DMS114 treated with DMSO at 0.1 percent for 48 hours (cell line): ENCODE measurements around the gene ZDHHC11.
"Not testable (repeated sequence)": the region's sequence is repeated elsewhere in the genome, so short reads cannot be mapped to it uniquely, and the experiment has no call there.

Source experiments
- DNase-seq: peaks from one replicate; lab custom pipeline; 2025; ENCODE audit not compliant: unreplicated experiment; lab: John Stamatoyannopoulos, UW

ZDHHC11 gene

GRCh38 chr5:860506-861150 is 9.8 kb upstream of the ZDHHC11 start:
- DNase-seq = no peak

- DNase-seq = no peak
Observed at GRCh38 chr5:859798-860296, 9.1 kb upstream of the ZDHHC11 start.

- DNase-seq = no peak
Observed at GRCh38 chr5:859391-859790, 8.6 kb upstream of the ZDHHC11 start.

- no peak for DNase-seq
Observed at GRCh38 chr5:858726-859125, 7.9 kb upstream of the ZDHHC11 start.

GRCh38 chr5:856531-857425 is 6.0 kb upstream of the ZDHHC11 start:
- DNase-seq = no peak

GRCh38 chr5:855771-856530 is 5.2 kb upstream of the ZDHHC11 start:
- no peak for DNase-seq

GRCh38 chr5:854966-855743 is 4.4 kb upstream of the ZDHHC11 start:
- DNase-seq = no peak

GRCh38 chr5:854217-854616 is 3.4 kb upstream of the ZDHHC11 start:
- DNase-seq = no peak

GRCh38 chr5:853416-854090 is 2.8 kb upstream of the ZDHHC11 start:
- not testable (repeated sequence) for DNase-seq

GRCh38 chr5:852431-853401 is 1.9 kb upstream of the ZDHHC11 start:
- no peak for DNase-seq

GRCh38 chr5:852018-852417 is 1.2 kb upstream of the ZDHHC11 start:
- DNase-seq = no peak

GRCh38 chr5:851553-851952 is 767 bp upstream of the ZDHHC11 start:
- no peak for DNase-seq

- DNase-seq = no peak
Observed at GRCh38 chr5:851076-851475, 290 bp upstream of the ZDHHC11 start.

GRCh38 chr5:849651-850301 is 1.0 kb downstream of the ZDHHC11 start:
- DNase-seq = no peak

GRCh38 chr5:848671-849111 is 2.1 kb downstream of the ZDHHC11 start:
- no peak for DNase-seq

- not testable (repeated sequence) for DNase-seq
Observed at GRCh38 chr5:847736-848135, 3.0 kb downstream of the ZDHHC11 start.

GRCh38 chr5:847212-847611 is 3.6 kb downstream of the ZDHHC11 start:
- DNase-seq = not testable (repeated sequence)

- not testable (repeated sequence) for DNase-seq
Observed at GRCh38 chr5:846602-847091, 4.1 kb downstream of the ZDHHC11 start.
